GM18907 (cell line): Measurements from ENCODE around the gene PRKG1.

Experiments
- ATAC-seq: cut with Tn5 transposase; IDR thresholded peaks from one replicate; pipeline ENCODE4 v1.9.1; 2021; ENCODE audit warnings: mild to moderate bottlenecking, moderate library complexity; ENCODE audit not compliant: unreplicated experiment

The PRKG1 gene

DNA sequence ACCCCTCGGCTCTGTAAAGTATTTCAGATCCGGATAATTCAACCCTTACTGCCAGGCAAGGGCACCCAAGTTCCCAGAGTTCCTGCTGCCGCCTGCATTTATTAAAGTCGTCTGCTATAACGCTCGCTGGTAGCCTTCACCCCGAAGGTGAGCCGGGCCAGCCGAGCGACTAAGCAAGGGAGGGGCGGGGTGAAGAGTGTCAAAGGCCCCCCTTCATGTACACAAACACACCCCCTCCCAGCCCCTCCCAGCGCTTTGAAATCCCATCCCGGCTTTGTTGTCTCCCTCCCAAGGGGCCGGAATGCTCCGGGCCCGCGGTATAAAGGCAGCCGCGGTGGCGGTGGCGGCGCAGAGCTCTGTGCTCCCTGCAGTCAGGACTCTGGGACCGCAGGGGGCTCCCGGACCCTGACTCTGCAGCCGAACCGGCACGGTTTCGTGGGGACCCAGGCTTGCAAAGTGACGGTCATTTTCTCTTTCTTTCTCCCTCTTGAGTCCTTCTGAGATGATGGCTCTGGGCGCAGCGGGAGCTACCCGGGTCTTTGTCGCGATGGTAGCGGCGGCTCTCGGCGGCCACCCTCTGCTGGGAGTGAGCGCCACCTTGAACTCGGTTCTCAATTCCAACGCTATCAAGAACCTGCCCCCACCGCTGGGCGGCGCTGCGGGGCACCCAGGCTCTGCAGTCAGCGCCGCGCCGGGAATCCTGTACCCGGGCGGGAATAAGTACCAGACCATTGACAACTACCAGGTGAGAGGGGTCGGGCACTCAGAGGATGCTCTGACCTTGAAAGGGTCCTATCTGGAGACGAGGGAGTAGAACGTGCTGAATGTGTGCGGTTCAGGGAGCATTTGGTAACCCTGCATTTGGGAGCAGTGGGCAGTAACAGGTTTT lies 1239.9 kb downstream of the PRKG1 start, which contains the start of gene DKK1:
DKK1 (plus strand) TSS at position 349 of the 889 bp plus-strand sequence; CDS start at position 503, 154 bp downstream.
- ATAC-seq: peak; percentile 56

DNA sequence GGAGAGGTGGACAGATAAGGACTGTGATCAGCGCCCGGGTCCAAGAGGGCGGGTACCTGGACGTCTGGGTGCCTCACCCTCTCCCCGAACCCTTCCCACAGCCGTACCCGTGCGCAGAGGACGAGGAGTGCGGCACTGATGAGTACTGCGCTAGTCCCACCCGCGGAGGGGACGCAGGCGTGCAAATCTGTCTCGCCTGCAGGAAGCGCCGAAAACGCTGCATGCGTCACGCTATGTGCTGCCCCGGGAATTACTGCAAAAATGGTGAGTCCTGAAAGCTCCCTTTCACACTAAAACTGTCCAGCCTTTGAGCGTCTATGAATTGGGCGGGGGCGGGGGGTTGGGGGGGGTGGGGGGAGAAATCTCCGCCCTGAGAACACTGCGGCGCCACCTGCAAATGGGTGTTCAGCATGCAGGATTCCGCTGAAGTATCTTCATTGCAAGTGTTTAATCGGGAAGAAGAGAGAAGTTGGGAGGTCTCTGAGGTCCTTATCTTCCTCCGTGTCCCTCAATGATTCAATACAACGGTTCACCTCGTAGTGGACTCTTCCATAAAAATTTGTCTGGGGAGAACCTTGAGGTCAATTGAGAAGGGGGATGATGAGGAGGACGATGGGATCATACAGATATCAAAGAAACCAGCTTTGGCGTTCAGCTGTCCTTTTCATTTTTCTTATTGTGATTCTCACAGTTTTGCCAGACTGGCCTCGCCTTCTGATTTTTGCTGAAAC lies 1240.7 kb downstream of the PRKG1 start:
- ATAC-seq: no peak

DNA sequence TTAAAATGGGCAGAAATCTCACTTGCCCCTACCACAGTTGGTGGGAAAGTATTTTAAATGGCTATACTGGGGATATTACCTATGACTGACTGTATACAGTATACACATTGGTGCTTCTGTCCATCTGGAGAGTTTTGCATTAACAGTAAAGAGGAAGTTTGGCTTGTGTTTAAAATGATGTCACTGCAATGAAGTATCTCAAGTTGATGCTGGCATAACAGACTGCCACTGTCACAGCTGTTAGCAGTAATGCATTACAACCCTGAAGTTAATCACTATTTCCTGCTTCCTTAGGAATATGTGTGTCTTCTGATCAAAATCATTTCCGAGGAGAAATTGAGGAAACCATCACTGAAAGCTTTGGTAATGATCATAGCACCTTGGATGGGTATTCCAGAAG lies 1241.7 kb downstream of the PRKG1 start:
- no peak for ATAC-seq

DNA sequence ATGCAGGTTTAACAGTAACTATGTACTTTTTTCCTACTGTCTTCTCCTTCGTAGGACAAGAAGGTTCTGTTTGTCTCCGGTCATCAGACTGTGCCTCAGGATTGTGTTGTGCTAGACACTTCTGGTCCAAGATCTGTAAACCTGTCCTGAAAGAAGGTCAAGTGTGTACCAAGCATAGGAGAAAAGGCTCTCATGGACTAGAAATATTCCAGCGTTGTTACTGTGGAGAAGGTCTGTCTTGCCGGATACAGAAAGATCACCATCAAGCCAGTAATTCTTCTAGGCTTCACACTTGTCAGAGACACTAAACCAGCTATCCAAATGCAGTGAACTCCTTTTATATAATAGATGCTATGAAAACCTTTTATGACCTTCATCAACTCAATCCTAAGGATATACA lies 1242.2 kb downstream of the PRKG1 start:
- no peak for ATAC-seq

DNA sequence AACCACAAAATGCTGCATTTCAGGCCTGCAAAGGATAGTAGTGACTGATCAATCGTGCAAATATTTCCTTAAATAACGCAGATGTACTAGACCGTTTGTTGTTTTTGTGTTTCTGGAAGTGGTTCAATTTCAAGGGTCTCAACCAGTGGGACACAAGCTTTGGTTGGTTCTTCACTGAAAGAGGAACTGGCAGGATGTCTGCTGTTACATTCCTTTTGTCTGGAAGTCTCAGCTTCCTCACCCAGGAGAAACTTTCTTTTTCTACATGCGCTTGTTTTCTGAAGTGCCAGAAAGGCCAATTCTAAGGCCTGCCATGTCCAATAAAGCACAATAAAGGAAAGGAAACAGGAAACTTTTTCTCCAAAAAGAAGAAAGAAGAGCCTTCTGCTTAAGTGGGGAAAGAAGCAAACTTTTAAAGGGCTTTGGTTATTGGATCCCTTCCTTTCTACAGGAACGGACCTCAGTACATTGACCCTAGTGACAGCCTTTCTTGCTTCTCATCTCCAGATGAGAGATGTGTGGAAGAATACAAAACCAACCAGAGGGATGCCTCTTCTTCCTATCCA lies 1243.9 kb downstream of the PRKG1 start:
- no peak for ATAC-seq

DNA sequence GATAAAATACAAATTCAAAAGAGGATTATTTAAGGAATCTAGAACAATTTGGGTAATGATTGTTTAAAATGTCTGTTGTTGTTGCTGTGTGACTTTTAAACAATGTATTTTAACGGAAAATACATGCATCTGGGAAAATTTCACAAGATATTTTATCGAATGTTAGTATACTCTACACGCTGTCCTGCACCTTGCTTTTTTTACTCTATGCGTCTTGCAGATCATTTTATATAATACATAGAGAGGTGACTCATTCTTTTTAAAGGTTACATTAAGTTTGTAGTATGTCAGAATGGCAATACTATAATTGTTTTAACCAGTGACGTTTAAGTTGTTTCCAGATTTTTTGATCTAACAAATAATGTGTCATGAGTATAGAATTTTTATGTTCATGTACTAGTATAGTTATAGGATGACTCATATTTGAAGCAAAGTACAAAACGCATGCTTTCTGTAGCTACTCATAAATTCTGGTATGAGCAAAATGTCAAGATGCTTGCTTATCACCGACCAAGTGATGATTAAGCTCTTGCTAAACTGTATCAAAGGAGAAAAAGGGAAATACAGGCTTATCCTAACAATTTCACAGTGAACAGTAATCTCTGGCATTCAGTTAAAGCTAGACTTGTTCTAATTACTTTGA lies 1244.7 kb downstream of the PRKG1 start:
- no peak for ATAC-seq

DNA sequence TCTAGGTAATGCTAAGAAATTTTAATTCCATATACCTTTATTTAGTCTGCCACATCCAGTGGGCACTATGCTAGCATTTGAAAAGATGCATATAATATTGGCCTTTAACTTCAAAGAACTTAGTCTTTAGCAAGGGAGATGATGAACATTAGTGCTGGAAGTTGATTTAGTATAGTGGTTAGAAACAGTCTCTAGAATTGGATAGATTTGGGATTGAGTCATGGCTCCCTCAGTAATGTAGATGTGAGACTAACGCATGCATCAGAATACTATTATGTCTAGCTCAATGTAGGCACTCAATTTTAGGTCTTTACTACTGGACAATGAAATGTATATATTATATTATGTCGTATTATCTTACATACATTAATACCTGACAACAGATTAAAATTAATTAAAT lies 1245.6 kb downstream of the PRKG1 start:
- no peak for ATAC-seq

DNA sequence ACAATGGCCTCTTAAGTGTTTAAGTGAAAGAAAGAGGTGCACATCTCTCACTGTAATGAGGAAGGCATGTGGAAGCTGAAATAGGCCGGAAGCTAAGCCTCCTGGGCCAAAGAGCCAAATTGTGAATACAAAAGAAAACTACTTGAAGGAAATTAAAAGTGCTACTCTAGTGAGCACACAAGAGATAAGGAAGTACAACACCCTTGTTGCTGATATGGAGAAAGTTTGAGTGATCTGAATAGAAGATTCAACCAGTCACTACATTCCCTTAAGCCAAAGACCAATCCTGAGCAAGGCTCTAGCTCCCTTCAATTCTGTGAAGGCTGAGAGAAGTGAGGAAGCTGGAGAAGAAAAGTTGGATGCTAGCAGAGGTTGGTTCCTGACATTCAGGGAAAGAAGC lies 1248.0 kb downstream of the PRKG1 start:
- ATAC-seq: no peak

DNA sequence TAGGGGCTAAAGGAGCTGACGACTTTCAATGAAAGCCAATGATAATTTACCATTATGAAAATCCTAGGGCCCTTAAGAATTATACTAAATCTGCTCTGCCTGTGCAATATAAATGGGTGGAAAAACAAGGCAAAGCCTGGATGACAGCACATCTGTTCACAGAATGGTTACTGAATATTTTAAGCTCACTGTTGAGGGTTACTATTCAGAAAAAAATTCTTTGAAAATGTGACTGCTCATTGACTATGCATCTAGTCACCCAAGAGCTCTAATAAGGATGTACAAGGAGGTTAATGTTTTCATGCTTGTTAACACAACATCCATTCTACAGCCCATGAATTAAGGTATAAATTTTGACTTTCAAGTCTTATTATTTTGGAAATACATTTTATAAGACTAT lies 1248.6 kb downstream of the PRKG1 start:
- ATAC-seq: no peak

DNA sequence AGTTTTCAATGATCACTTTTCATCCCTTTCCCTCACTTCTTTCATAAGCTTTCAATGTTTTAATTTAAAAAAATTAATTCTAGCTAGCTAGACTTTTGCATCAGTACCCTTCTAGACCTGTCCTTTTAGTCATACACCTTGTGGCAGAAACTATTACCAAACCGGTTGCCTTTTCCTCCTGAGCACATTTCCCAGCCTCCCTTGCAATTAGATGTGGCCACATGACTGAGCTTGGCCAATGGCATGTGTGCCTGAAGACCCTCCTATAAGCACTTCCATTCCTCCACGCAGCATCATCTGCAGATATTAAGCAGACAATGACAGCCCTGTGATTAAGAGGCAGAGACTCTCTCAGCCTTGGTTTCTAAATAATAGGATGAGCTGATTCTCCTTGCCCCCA lies 1252.1 kb downstream of the PRKG1 start:
- no peak for ATAC-seq

DNA sequence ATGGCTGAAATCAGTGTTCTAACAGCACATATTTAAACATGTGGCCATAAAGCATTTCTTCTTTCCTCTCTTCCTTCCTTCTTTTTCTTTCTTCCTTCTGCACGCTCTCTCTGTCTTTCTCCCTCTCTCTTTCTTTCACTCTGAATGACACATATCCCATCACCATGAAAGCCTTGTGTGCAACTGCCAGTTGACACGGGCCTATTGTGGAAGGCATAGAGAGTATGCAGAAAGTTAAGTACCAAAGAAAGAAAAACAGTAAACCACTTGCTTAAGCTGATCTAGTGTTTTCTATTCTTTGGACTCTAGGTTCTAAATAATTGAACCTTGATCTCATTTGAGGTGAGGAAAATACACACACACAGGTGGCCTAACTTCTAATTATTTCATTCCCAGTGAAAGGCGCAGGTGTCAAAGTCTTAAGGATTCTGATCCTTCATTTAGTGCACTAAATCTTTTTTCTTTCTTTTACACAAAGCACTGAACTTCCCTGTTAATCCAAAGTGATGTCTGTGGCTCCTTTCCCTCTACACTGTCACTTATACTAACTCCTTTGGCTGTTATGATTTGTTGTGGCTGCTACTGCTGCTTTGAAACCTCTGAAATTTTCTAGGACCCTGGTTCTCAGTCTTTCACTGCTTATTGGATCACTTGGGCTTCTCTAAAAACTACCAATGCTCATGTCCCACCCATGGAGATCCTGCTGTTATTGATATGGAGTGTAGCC lies 1257.5 kb downstream of the PRKG1 start:
- ATAC-seq: no peak

DNA sequence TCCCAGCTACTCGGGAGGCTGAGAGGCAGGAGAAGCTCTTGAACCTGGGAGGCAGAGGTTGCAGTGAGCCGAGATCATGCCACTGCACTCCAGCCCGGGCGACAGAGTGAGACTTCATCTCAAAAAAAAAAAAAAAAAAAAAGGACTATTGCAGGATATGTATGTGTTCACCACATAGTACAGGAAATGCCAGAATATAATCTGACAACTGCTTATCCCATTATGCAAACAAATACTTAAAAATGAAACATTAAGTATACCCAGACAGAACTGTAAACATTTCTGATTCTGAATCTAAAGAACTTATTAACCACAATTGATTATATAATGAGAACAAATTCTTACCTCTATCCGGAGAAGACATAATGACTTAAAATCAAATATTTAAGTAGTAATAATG lies 1258.5 kb downstream of the PRKG1 start:
- no peak for ATAC-seq

DNA sequence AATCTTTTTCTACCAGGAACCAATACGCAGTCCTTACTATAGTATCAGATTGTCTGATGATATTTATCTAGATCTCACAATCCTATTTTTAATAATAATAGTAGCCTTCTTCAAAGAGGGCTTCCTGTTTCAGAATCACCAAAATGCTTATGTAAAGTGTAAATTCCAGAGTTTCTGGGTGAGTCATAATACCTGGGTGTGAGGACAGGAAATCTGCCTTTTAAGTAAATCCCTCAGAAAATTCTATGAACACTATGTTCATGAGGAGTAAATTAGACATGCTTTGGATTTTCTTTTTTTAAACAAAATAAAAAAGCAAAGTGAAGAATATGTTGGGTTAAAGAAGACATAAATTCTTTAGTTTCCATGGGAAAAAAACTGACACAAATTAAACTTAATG lies 1260.3 kb downstream of the PRKG1 start:
- ATAC-seq: no peak

DNA sequence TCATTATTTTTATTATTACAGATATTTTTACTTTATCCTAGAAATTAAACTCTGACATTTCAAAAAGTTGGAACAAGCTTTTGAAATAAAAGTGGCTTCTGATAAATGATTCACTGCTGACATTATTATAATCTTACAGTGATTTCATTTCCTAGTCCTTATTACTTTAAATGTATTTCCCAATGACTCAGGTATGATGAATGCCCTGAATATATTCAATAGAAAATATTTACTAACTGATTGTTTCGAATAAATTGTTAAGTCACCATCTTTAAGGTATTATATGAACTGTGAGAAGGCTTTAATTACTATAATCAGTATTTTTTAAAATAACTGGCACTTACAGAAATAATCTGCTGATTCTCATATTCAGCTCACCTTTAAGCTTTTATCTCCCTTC lies 1261.4 kb downstream of the PRKG1 start:
- no peak for ATAC-seq

DNA sequence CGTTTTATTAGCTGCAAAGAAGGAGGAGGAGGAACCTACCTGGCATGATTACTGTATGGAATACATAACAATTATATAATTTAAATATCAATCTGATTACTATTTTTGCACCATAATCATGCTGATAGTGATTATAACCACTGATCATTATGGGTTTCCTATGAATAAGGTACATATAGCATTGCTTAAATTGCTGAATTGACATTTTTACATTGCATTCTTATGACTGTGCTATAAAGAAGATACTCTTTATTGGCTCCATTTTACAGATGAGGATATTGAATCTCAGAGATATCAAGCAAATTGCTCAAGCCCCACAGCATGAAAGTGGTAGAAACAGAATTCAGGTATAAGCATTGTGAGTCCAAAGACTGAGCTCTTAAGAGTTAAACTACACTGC lies 1262.9 kb downstream of the PRKG1 start:
- ATAC-seq: no peak

DNA sequence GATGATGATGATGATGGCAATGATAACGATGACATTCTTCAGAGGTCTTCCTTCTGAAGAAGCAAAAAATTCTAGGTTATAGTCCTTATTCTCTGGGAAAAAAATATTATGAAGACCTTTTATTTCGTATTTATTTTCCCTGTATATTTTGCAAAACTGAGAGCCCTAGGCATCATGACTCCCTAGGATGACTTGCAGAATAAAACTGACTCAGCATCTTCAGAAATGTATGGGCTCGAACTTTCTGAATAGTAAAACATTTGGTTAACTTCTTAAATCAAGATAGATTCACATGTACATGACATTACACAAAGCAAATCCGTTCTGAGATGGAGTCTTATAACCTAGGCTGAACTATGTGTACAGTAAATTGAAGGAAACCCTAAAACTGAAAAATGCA lies 1269.2 kb downstream of the PRKG1 start:
- ATAC-seq: no peak

DNA sequence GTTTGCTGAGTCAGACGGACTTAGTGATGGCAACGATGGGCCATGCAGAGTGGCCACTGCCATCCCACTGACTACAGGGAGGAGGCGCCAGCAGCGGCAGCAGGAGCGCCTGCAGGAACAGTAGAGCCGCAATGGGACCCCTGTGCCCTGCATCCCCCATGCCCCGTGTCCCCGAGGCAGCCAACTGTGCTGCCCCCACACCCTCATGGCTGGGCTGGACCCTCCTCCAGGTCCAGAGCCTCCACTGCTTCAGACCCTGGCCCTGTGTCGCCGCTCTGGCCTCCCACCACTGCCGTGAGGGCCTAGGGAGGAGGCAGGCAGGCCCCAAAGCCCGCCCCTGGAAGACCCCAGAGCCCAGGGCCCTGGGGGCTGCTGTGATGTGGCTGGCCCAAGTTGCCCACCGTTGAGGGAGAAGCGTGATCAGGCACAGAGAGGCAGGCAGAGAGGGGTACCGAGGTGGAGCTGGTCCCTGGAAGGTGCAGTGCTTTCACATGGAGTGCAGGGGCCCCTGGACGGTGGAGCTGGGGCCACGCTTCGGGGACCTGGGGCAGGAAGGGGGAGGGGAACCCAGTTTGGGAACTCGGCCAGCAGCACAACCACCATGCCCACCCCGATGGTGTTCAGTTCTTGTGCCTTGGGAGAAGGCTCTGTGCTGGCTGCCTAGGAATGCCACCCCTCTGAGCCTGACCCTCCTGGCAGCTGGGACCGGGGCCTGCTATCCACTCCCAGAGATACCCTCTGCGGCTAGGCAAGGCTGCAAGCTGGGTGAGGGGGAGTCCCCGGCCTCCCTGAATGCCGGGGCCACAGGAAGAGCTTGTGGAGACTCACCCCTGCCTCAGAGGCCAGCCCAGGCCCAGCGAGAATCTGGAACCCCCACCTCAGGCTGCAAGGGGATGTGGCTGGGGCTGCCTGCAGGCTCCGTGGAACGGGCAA lies 1272.4 kb downstream of the PRKG1 start:
- ATAC-seq: no peak

DNA sequence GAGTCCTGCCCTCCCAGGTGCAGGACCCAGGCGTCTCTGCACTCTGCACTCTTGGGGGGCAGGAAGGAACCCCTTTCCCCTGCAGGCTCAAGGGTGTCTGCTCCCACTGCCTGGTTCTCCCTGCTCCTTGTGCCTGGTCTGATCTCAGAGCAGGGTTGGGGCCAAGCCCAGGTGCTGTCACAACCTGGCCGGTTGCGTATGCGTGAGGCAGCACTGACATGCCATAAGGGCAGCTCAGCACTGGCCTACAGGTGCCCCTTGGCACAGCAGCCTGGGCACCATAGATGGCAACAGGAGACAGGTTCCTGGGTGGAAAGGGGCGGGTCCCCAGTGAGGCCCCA lies 1273.0 kb downstream of the PRKG1 start:
- ATAC-seq: no peak
